OCI-LY7 (cell line): Measurements from ENCODE around the gene GPC1. TPM values are rescaled to one million over a fixed set of nuclear protein-coding genes. Genes with fewer than 3 reads are reported as not detected.

ENCODE experiments used
- BruUV-seq: library from RNA; stranded (reverse); fragments of 400-500 nt; replicated peaks from 2 replicates; lab custom pipeline; 2021; lab: Mats Ljungman, UMichigan
- CTCF ChIA-PET: fragments of 300-600 bp; sonication (Branson Sonifier 250); formaldehyde crosslinking; loops from one replicate; lab custom pipeline; 2022; ENCODE audit warnings: antibody characterized with exemption; ENCODE audit not compliant: unreplicated experiment; lab: Charles Lee
- POLR2A ChIA-PET: fragments of 300-600 bp; sonication (Branson Sonifier 250); formaldehyde crosslinking; loops from one replicate; lab custom pipeline; 2022; ENCODE audit warnings: antibody characterized with exemption; lab: Charles Lee
- DNase-seq: peaks from one replicate; pipeline ENCODE4 v3.0.0-alpha.2; 2015; ENCODE audit warnings: low spot score
- H2AFZ ChIP-seq: fragments of 200-600 bp; sonication (generic), shearing (Covaris generic); 2 replicates; pipeline ENCODE4 v1.6.1; 2014; ENCODE audit warnings: mild to moderate bottlenecking, antibody characterized with exemption, low read length, moderate library complexity
- H3K27ac ChIP-seq: fragments of 200-600 bp; sonication (generic); 2 replicates; pipeline ENCODE4 v1.5.1; 2014; ENCODE audit warnings: mixed run types, low read depth, mild to moderate bottlenecking, moderate library complexity, low read length, inconsistent platforms; ENCODE audit not compliant: poor library complexity, severe bottlenecking
- H3K36me3 ChIP-seq: fragments of 200-600 bp; sonication (generic); 2 replicates; pipeline ENCODE4 v1.6.1; 2014; ENCODE audit warnings: mild to moderate bottlenecking, antibody characterized with exemption, low read length, moderate library complexity, mixed read lengths; ENCODE audit not compliant: insufficient read depth
- H3K4me1 ChIP-seq: fragments of 200-600 bp; sonication (generic); 2 replicates; pipeline ENCODE4 v1.5.1; 2014; ENCODE audit warnings: mild to moderate bottlenecking, low read length; ENCODE audit not compliant: insufficient read depth, poor library complexity, severe bottlenecking
- H3K4me2 ChIP-seq: fragments of 200-600 bp; sonication (generic); 2 replicates; pipeline ENCODE4 v1.6.1; 2014; ENCODE audit warnings: mild to moderate bottlenecking, low read length
- H3K4me3 ChIP-seq: fragments of 200-600 bp; sonication (generic); 2 replicates; pipeline ENCODE4 v1.5.1; 2014; ENCODE audit warnings: mild to moderate bottlenecking, low read depth, low read length; ENCODE audit not compliant: poor library complexity, severe bottlenecking
- H3K79me2 ChIP-seq: fragments of 200-600 bp; sonication (generic); 2 replicates; pipeline ENCODE4 v1.6.1; 2016; ENCODE audit warnings: low read depth, mild to moderate bottlenecking, low read length, moderate library complexity, mixed read lengths; ENCODE audit not compliant: insufficient read depth
- H3K9me2 ChIP-seq: fragments of 200-600 bp; sonication (generic); 2 replicates; pipeline ENCODE4 v1.6.1; 2016; ENCODE audit warnings: mild to moderate bottlenecking, low read length, mixed read lengths; ENCODE audit not compliant: insufficient read depth
- H3K9me3 ChIP-seq: fragments of 200-600 bp; sonication (generic); 2 replicates; pipeline ENCODE4 v1.6.1; 2014; ENCODE audit warnings: mild to moderate bottlenecking, mixed run types, low read length, mixed read lengths
- H4K20me1 ChIP-seq: fragments of 200-600 bp; sonication (generic); 2 replicates; pipeline ENCODE4 v1.6.1; 2014; ENCODE audit warnings: mild to moderate bottlenecking, antibody characterized with exemption, low read length, moderate library complexity, mixed read lengths; ENCODE audit not compliant: insufficient read depth
- EZH2phosphoT487 ChIP-seq: fragments of 200-600 bp; sonication (generic); IDR thresholded peaks from 2 replicates; pipeline ENCODE4 v1.6.1; 2018; ENCODE audit warnings: low read depth, borderline replicate concordance, mild to moderate bottlenecking, mixed run types, antibody characterized with exemption, low read length, moderate library complexity, mixed read lengths
- intact Hi-C: fragments of 100-400 bp; cut with micrococcal nuclease; formaldehyde crosslinking; loops from one replicate; pipeline ENCODE4 v1.10.0; 2022; ENCODE audit not compliant: unreplicated experiment
- total RNA-seq, 2 experiments: library from RNA; depleted of rRNA in 1 of 2; stranded (reverse); fragments of >200 nt in 1 of 2; shearing (Covaris generic) in 1 of 2; gene quantifications; 2 replicates each; pipeline ENCODE4 v1.2.3, GENCODE V29; 2014 to 2022
- TF ChIP-seq, protein P1 (sequence below): fragments of 200-600 bp; sonication (generic); conservative IDR thresholded peaks from 2 replicates; pipeline ENCODE4 v1.5.1; 2014; ENCODE audit warnings: mild to moderate bottlenecking, antibody characterized with exemption, low read length, moderate library complexity, mixed read lengths

Gene GPC1
- total RNA-seq, 2 experiments from 2014 or later: 2.4 to 4.0 TPM

DNA sequence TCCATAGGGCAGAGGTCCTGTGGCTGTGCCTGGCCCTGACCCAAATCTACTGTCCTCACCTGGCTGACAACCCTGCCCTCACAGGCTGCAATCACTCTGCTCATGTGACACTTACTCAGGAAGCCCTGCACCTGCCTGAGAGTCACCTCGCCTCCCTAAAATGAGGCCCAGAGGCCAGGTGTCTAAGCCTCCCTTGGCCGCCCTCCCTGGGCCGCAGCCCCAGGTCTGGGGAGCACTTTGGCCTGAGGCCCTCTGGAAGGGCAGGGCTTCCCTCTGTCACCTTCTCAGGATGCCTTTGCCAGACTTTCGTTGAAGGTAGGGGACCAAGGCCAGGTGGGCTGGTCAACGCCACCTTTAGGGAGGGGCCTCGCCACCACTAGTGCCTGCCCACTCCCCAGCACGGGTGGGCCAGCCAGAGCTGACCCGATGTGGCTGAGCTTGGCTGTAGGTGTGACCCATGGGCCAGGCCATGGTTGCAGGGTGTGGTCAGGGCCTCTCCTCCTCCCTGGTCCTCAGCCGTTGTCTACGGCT, 6.1 kb upstream of the GPC1 start:
- peaks cover under 1% of the 10 kb centered on the region for H3K4me1 ChIP-seq
- intact Hi-C loops: no loop called here
- DNase-seq: no peak
- no peaks in the 10 kb centered on the region for H4K20me1 ChIP-seq
- ChIA-PET CTCF (no interaction called here), POLR2A (no interaction called here)
- no peak overlapping the region for H3K4me2 ChIP-seq
- H3K36me3 ChIP-seq: no peaks in the 10 kb centered on the region
- BruUV-seq: no TSS peak
- H3K9me2 ChIP-seq: no peaks in the 10 kb centered on the region
- H3K27ac ChIP-seq: no peak overlapping the region
- TF ChIP-seq EZH2phosphoT487: no peak
- TF ChIP-seq, protein P1, sequence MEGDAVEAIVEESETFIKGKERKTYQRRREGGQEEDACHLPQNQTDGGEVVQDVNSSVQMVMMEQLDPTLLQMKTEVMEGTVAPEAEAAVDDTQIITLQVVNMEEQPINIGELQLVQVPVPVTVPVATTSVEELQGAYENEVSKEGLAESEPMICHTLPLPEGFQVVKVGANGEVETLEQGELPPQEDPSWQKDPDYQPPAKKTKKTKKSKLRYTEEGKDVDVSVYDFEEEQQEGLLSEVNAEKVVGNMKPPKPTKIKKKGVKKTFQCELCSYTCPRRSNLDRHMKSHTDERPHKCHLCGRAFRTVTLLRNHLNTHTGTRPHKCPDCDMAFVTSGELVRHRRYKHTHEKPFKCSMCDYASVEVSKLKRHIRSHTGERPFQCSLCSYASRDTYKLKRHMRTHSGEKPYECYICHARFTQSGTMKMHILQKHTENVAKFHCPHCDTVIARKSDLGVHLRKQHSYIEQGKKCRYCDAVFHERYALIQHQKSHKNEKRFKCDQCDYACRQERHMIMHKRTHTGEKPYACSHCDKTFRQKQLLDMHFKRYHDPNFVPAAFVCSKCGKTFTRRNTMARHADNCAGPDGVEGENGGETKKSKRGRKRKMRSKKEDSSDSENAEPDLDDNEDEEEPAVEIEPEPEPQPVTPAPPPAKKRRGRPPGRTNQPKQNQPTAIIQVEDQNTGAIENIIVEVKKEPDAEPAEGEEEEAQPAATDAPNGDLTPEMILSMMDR: no peak
- H3K9me3 ChIP-seq: no peaks in the 10 kb centered on the region
- no peak overlapping the region for H2AFZ ChIP-seq
- H3K4me3 ChIP-seq: no peak overlapping the region
- no peaks in the 10 kb centered on the region for H3K79me2 ChIP-seq

DNA sequence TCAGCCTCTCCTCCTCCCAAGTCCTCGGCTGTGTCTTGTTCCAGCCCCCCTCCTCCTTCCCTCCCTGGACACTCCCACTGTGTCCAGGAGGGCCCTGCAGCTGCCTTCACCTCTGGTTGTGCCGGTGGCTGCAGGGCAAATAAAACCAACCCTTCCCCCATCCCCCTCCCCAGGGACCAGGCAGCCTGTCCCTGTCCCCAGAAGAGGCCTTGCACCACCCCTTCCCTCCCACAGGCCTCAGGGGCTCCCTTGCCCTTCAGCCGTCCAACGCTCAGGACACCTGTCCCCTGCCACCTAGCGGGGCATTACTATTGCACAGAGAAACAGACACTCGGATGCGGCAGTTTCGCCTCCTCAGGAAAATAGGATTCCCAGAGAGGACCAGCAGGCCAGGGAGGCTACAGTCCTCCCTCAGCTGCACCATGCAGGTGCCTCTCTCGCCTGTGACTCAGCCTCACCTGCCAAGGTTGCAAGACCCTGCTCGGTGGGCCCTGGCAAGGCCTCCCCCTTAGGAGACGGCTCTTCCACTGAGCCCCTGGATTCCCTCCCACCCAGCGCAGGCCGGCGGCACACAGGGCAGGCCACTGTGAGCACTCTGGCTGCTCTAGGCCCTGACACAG, 5.5 kb upstream of the GPC1 start:
- DNase-seq: no peak
- ChIA-PET POLR2A (no interaction called here), CTCF (no interaction called here)
- H3K4me3 ChIP-seq: no peak overlapping the region
- TF ChIP-seq, protein P1: no peak
- no peak for TF ChIP-seq EZH2phosphoT487
- no peaks in the 10 kb centered on the region for H3K9me3 ChIP-seq
- no peak overlapping the region for H2AFZ ChIP-seq
- no peaks in the 10 kb centered on the region for H4K20me1 ChIP-seq
- H3K27ac ChIP-seq: no peak overlapping the region
- intact Hi-C loops: loop anchor here (10.0 kb wide), 1 partner anchor 405 kb away; the partner anchor contains the start of gene NDUFA10
- BruUV-seq: no TSS peak
- H3K79me2 ChIP-seq: no peaks in the 10 kb centered on the region
- H3K36me3 ChIP-seq: no peaks in the 10 kb centered on the region
- H3K9me2 ChIP-seq: no peaks in the 10 kb centered on the region
- H3K4me1 ChIP-seq: peaks cover 6% of the 10 kb centered on the region
- no peak overlapping the region for H3K4me2 ChIP-seq

DNA sequence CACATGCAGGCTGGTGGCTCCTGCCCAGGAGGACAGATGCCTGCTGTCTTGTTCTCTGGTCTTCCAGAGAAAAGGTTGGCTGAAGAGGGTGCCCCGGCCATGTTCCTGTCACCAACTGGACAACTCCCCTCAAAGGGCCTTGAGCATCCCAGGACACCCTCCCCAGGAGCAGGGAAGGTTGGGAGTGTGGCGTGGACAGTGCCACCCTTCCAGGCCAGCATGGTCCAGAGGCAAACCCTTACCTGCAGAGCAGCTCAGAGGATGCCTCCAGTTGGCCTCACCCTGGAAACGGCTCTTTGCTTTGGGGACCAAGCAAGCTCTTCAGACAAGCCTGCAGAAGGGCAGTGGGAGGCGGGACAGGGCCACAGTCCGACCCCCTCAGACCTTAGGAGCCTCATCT, 4.9 kb upstream of the GPC1 start:
- Histone ChIP-seq H3K27ac (no peak overlapping the region), H3K4me2 (no peak overlapping the region), H3K79me2 (no peaks in the 10 kb centered on the region), H4K20me1 (no peaks in the 10 kb centered on the region), H2AFZ (no peak overlapping the region), H3K9me3 (no peaks in the 10 kb centered on the region), H3K4me3 (no peak overlapping the region), H3K36me3 (no peaks in the 10 kb centered on the region), H3K4me1 (peaks cover 6% of the 10 kb centered on the region), H3K9me2 (no peaks in the 10 kb centered on the region)
- intact Hi-C loops: loop anchor here (10.0 kb wide), 1 partner anchor 406 kb away; the partner anchor contains the start of gene NDUFA10
- ChIA-PET CTCF (interaction anchor here (0.5 kb wide), 1 partner anchor 780 kb away, joined by 3 read pairs; no protein-coding TSS in a partner anchor), POLR2A (no interaction called here)
- no peak for DNase-seq
- TF ChIP-seq, protein P1: no peak
- no peak for TF ChIP-seq EZH2phosphoT487
- BruUV-seq: no TSS peak
